H1 (cell line): ENCODE data around the gene CAMTA1. TPM values are rescaled to one million over a fixed set of nuclear protein-coding genes. Genes with fewer than 3 reads are reported as not detected.

ENCODE experiments used
- CHD7 ChIP-seq: fragments of 300-600 bp; sonication (generic); IDR thresholded peaks from 2 replicates; pipeline ENCODE4 v1.7.1; 2012; ENCODE audit warnings: low read length, moderate library complexity, mild to moderate bottlenecking, inconsistent platforms; ENCODE audit not compliant: insufficient replicate concordance
- CTBP2 ChIP-seq: IDR thresholded peaks from 2 replicates; pipeline ENCODE4 v1.7.0; 2011; ENCODE audit warnings: borderline replicate concordance, mild to moderate bottlenecking, moderate library complexity, mixed read lengths, low read length; ENCODE audit not compliant: insufficient read depth, insufficient read length
- EZH2 ChIP-seq: fragments of 200-600 bp; sonication (generic); IDR thresholded peaks from 2 replicates; pipeline ENCODE4 v1.7.1; 2012; ENCODE audit warnings: low read depth, mild to moderate bottlenecking, moderate library complexity, low read length, inconsistent platforms; ENCODE audit not compliant: severe bottlenecking
- JUN ChIP-seq: IDR thresholded peaks from 2 replicates; pipeline ENCODE4 v1.6.1; 2011; ENCODE audit warnings: low read depth, mild to moderate bottlenecking, improper control_type of control experiment, low read length
- KDM4A ChIP-seq: IDR thresholded peaks from one replicate; pipeline ENCODE4 v1.7.1; 2012; ENCODE audit warnings: low read depth, mild to moderate bottlenecking, moderate library complexity, low read length, inconsistent platforms; ENCODE audit not compliant: severe bottlenecking
- POU5F1 ChIP-seq: IDR thresholded peaks from 2 replicates; pipeline ENCODE4 v1.6.1; 2011; ENCODE audit warnings: low read depth, mild to moderate bottlenecking, low read length, moderate library complexity
- RAD21 ChIP-seq, 2 experiments: IDR thresholded peaks in 1 of 2; conservative IDR thresholded peaks in 1 of 2; 2 replicates each; pipeline ENCODE4 v1.6.1; 2011; ENCODE audit warnings: low read depth in 2 of 2, low read length in 2 of 2, improper control_type of control experiment in 1 of 2, inconsistent platforms in 1 of 2, mild to moderate bottlenecking in 1 of 2, moderate library complexity in 1 of 2
- SP1 ChIP-seq: IDR thresholded peaks from 2 replicates; pipeline ENCODE4 v1.6.1; 2011; ENCODE audit warnings: low read depth, low read length
- TBP ChIP-seq: IDR thresholded peaks from 2 replicates; pipeline ENCODE4 v1.6.1; 2011; ENCODE audit warnings: low read depth, low read length, improper control_type of control experiment
- TCF12 ChIP-seq: IDR thresholded peaks from 2 replicates; pipeline ENCODE4 v1.6.1; 2011; ENCODE audit warnings: low read depth, mild to moderate bottlenecking, low read length
- polyA plus RNA-seq, 7 experiments: library from polyadenylated mRNA; depleted of rRNA in 3 of 7; stranded (reverse) in 5 of 7; unstranded in 2 of 7; fragments of >200 nt in 5 of 7; fragments of 200-250 nt in 2 of 7; gene quantifications; 1 replicate in 5 of 7; 2 replicates in 1 of 7; 4 replicates in 1 of 7; pipeline versions ENCODE4 v1.2.1 to v1.2.3, GENCODE V29; 2011 to 2013; ENCODE audit warnings: missing spikeins in 2 of 7, mixed read lengths in 2 of 7
- total RNA-seq: library from RNA; stranded (reverse); fragmentation: NEBNext Ultra II Directional; extraction: Animal tissue kit (Norgen Biotek cat#: 25700); gene quantifications from 2 replicates; pipeline ENCODE4 v1.2.1, GENCODE V29; 2021

CAMTA1 gene
- total and polyA plus RNA-seq, 2 of the 8 experiments (the other 6 are each of a cell fraction or from before 2014, with no cell fraction given) = 65.0 to 119 TPM

- TF ChIP-seq CHD7 = no peak
- no peak for TF ChIP-seq KDM4A
- no peak for TF ChIP-seq EZH2
- TF ChIP-seq RAD21 (IDR thresholded peaks at IDR 0.05 in 1 of 2, conservative IDR thresholded peaks at IDR 0.05 in 1 of 2; ENCODE audit: low read depth in 2 of 2, low read length in 2 of 2) = peak; percentile 90 to 96
- no peak for TF ChIP-seq TBP
- TF ChIP-seq CTBP2 = no peak
- TF ChIP-seq SP1 = no peak
- 0 out of 2 replicates have a peak, but pooled peaks have one; percentile 20 for TF ChIP-seq POU5F1
- TF ChIP-seq TCF12 = 0 out of 2 replicates have a peak, but pooled peaks have one; percentile 6
- no peak for TF ChIP-seq JUN
These were observed 433.1 kb downstream of the CAMTA1 start (continued) for GRCh38 chr1:7218210-7218832.
